Measurements from ENCODE around the gene MYO1D.

The MYO1D gene

GRCh38 chr17:32854207-32854606 is 22.7 kb downstream of the MYO1D start:
- no peak for DNase-seq

GRCh38 chr17:32852811-32853210 is 24.1 kb downstream of the MYO1D start:
- no peak for DNase-seq

- DNase-seq, result no peak
These were observed 27.0 kb downstream of the MYO1D start for GRCh38 chr17:32849879-32850278.

GRCh38 chr17:32847977-32848376 is 28.9 kb downstream of the MYO1D start:
- DNase-seq, result no peak

- DNase-seq, result no peak
These were observed 30.8 kb downstream of the MYO1D start for GRCh38 chr17:32846143-32846542.

- DNase-seq, result no peak
These were observed 36.7 kb downstream of the MYO1D start for GRCh38 chr17:32840241-32840640.

- no peak for DNase-seq
These were observed 40.4 kb downstream of the MYO1D start for GRCh38 chr17:32836527-32836926.

GRCh38 chr17:32835291-32835761 is 41.6 kb downstream of the MYO1D start:
- DNase-seq, result no peak

- no peak for DNase-seq
These were observed 42.8 kb downstream of the MYO1D start for GRCh38 chr17:32834104-32834503.

- DNase-seq, result no peak
These were observed 43.4 kb downstream of the MYO1D start for GRCh38 chr17:32833526-32833925.

GRCh38 chr17:32833076-32833475 is 43.8 kb downstream of the MYO1D start:
- no peak for DNase-seq

- no peak for DNase-seq
These were observed 45.2 kb downstream of the MYO1D start for GRCh38 chr17:32831627-32832243.

- no peak for DNase-seq
These were observed 45.7 kb downstream of the MYO1D start for GRCh38 chr17:32831223-32831622.

- DNase-seq, result no peak
These were observed 48.1 kb downstream of the MYO1D start for GRCh38 chr17:32828822-32829221.

- DNase-seq, result no peak
These were observed 49.7 kb downstream of the MYO1D start for GRCh38 chr17:32827227-32827626.

- DNase-seq, result no peak
These were observed 50.8 kb downstream of the MYO1D start for GRCh38 chr17:32826076-32826475.

- DNase-seq, result no peak
These were observed 52.6 kb downstream of the MYO1D start for GRCh38 chr17:32824334-32824733.

GRCh38 chr17:32822996-32823395 is 53.9 kb downstream of the MYO1D start:
- DNase-seq, result no peak

GRCh38 chr17:32821987-32822934 is 54.7 kb downstream of the MYO1D start:
- peak; percentile 20 for DNase-seq

GRCh38 chr17:32820440-32820839 is 56.5 kb downstream of the MYO1D start:
- DNase-seq, result no peak

GRCh38 chr17:32819787-32820186 is 57.1 kb downstream of the MYO1D start:
- no peak for DNase-seq

- no peak for DNase-seq
These were observed 57.9 kb downstream of the MYO1D start for GRCh38 chr17:32819035-32819434.

GRCh38 chr17:32815460-32815859 is 61.5 kb downstream of the MYO1D start:
- DNase-seq, result no peak

- DNase-seq, result no peak
These were observed 62.1 kb downstream of the MYO1D start for GRCh38 chr17:32814836-32815235.
